Stomach (tissue), 4 donors: ENCODE data around the gene NELL1.

Experiments
- CTCF ChIP-seq, 7 experiments: fragments of 450-650 bp in 4 of 7; fragments of 200-600 bp in 3 of 7; sonication (generic) in 3 of 7; IDR thresholded peaks; one replicate each; pipeline ENCODE4 v1.5.1; 2016 to 2019; ENCODE audit warnings: antibody characterized with exemption in 7 of 7, control low read depth in 2 of 7, mild to moderate bottlenecking in 1 of 7
- POLR2AphosphoS5 ChIP-seq, 3 donors: sonication (generic); formaldehyde crosslinking; IDR thresholded peaks; one replicate each; pipeline ENCODE4 v1.6.1; 2016; ENCODE audit warnings: antibody characterized with exemption in 3 of 3

GRCh38 chr11:21447871-21448270, 778.5 kb downstream of the NELL1 start:
- TF ChIP-seq CTCF (IDR thresholded peaks at IDR 0.05) (no peak), POLR2AphosphoS5 (IDR thresholded peaks at IDR 0.05) (no peak)
